H9 (cell line): ENCODE measurements around the gene TCF4. TPM values are rescaled to one million over a fixed set of nuclear protein-coding genes. Genes with fewer than 3 reads are reported as not detected.

Experiments used
- DNase-seq: peaks from one replicate; pipeline ENCODE4 v3.0.0-alpha.2; 2017
- H2AFZ ChIP-seq: one replicate; pipeline ENCODE4 v1.6.1; 2013; ENCODE audit warnings: mild to moderate bottlenecking, low read length, control low read depth, moderate library complexity
- H2AK5ac ChIP-seq: 2 replicates; pipeline ENCODE4 v1.6.1; 2013; ENCODE audit warnings: low read length, control low read depth, mixed read lengths; ENCODE audit not compliant: insufficient read length
- H2BK120ac ChIP-seq: one replicate; pipeline ENCODE4 v1.6.1; 2013; ENCODE audit warnings: low read depth, mild to moderate bottlenecking, low read length, control low read depth, inconsistent platforms; ENCODE audit not compliant: poor library complexity, severe bottlenecking
- H2BK12ac ChIP-seq: 2 replicates; pipeline ENCODE4 v1.6.1; 2013; ENCODE audit warnings: low read length, control low read depth, mixed read lengths, low read depth; ENCODE audit not compliant: insufficient read length
- H2BK15ac ChIP-seq: 2 replicates; pipeline ENCODE4 v1.6.1; 2013; ENCODE audit warnings: low read depth, low read length, control low read depth
- H2BK20ac ChIP-seq: one replicate; pipeline ENCODE4 v1.6.1; 2013; ENCODE audit warnings: low read depth, mild to moderate bottlenecking, low read length, control low read depth, inconsistent platforms; ENCODE audit not compliant: poor library complexity, severe bottlenecking
- H2BK5ac ChIP-seq: 2 replicates; pipeline ENCODE4 v1.6.1; 2013; ENCODE audit warnings: low read length, control low read depth, mixed read lengths; ENCODE audit not compliant: insufficient read length
- H3K14ac ChIP-seq: 2 replicates; pipeline ENCODE4 v1.6.1; 2013; ENCODE audit warnings: low read length, control low read depth; ENCODE audit not compliant: insufficient read depth
- H3K18ac ChIP-seq: 2 replicates; pipeline ENCODE4 v1.6.1; 2013; ENCODE audit warnings: low read depth, mild to moderate bottlenecking, mixed read lengths, low read length, control low read depth; ENCODE audit not compliant: insufficient read length
- H3K23ac ChIP-seq: 2 replicates; pipeline ENCODE4 v1.6.1; 2013; ENCODE audit warnings: low read length, control low read depth, mixed read lengths, low read depth; ENCODE audit not compliant: insufficient read length
- H3K23me2 ChIP-seq: 2 replicates; pipeline ENCODE4 v1.6.1; 2013; ENCODE audit warnings: low read depth, mild to moderate bottlenecking, mixed read lengths, low read length, control low read depth; ENCODE audit not compliant: insufficient read length, poor library complexity, severe bottlenecking
- H3K27ac ChIP-seq: 2 replicates; pipeline ENCODE4 v1.5.1; 2013; ENCODE audit warnings: low read length, control low read depth, mixed read lengths, low read depth; ENCODE audit not compliant: insufficient read length
- H3K27me3 ChIP-seq: 2 replicates; pipeline ENCODE4 v1.6.1; 2013; ENCODE audit warnings: low read length, control low read depth, inconsistent platforms; ENCODE audit not compliant: insufficient read depth
- H3K4ac ChIP-seq: 2 replicates; pipeline ENCODE4 v1.6.1; 2013; ENCODE audit warnings: low read depth, mild to moderate bottlenecking, control low read depth, inconsistent platforms, low read length, moderate library complexity
- H3K4me1 ChIP-seq: 2 replicates; pipeline ENCODE4 v1.6.1; 2013; ENCODE audit warnings: low read length, control low read depth, inconsistent platforms; ENCODE audit not compliant: insufficient read depth
- H3K4me2 ChIP-seq: 2 replicates; pipeline ENCODE4 v1.6.1; 2013; ENCODE audit warnings: low read length, control low read depth, mixed read lengths; ENCODE audit not compliant: insufficient read length, insufficient read depth
- H3K56ac ChIP-seq: 2 replicates; pipeline ENCODE4 v1.6.1; 2013; ENCODE audit warnings: low read depth, mild to moderate bottlenecking, mixed read lengths, low read length, control low read depth; ENCODE audit not compliant: insufficient read length
- H3K79me1 ChIP-seq: 2 replicates; pipeline ENCODE4 v1.6.1; 2013; ENCODE audit warnings: low read depth, mild to moderate bottlenecking, moderate library complexity, low read length, control low read depth, inconsistent platforms; ENCODE audit not compliant: insufficient read depth, poor library complexity, severe bottlenecking
- H3K79me2 ChIP-seq: 2 replicates; pipeline ENCODE4 v1.6.1; 2013; ENCODE audit warnings: low read length, control low read depth, inconsistent platforms; ENCODE audit not compliant: insufficient read depth
- H3K9ac ChIP-seq: 2 replicates; pipeline ENCODE4 v1.6.1; 2013; ENCODE audit warnings: low read length, control low read depth, mixed read lengths; ENCODE audit not compliant: insufficient read length; ENCODE audit errors: extremely low read depth
- H3K9me3 ChIP-seq: one replicate; pipeline ENCODE4 v1.6.1; 2013; ENCODE audit warnings: low read depth, low read length, inconsistent platforms; ENCODE audit not compliant: control insufficient read depth
- H3T11ph ChIP-seq: one replicate; pipeline ENCODE4 v1.6.1; 2013; ENCODE audit warnings: mild to moderate bottlenecking, low read length, control low read depth, inconsistent platforms
- H4K20me1 ChIP-seq: one replicate; pipeline ENCODE4 v1.6.1; 2013; ENCODE audit not compliant: control insufficient read depth, insufficient read length, insufficient read depth
- H4K5ac ChIP-seq: 2 replicates; pipeline ENCODE4 v1.6.1; 2013; ENCODE audit warnings: low read depth, mild to moderate bottlenecking, mixed read lengths, low read length, control low read depth; ENCODE audit not compliant: insufficient read length
- H4K8ac ChIP-seq: replicated peaks from 2 replicates; pipeline ENCODE4 v1.6.1; 2013; ENCODE audit warnings: low read length, control low read depth, mixed read lengths, low read depth; ENCODE audit not compliant: insufficient read length
- H4K91ac ChIP-seq: 2 replicates; pipeline ENCODE4 v1.6.1; 2013; ENCODE audit warnings: low read depth, mild to moderate bottlenecking, moderate library complexity, mixed read lengths, low read length, control low read depth; ENCODE audit not compliant: insufficient read length
- H3K27ac Mint-ChIP-seq, 3 experiments: 2 replicates in 2 of 3; 3 replicates in 1 of 3; pipeline ENCODE4 v1.8.0; 2020 to 2021; ENCODE audit warnings: mixed read lengths in 3 of 3, mild to moderate bottlenecking in 1 of 3, moderate library complexity in 1 of 3
- H3K27me3 Mint-ChIP-seq: 2 replicates; pipeline ENCODE4 v1.8.0; 2021; ENCODE audit warnings: low read depth, mild to moderate bottlenecking, moderate library complexity, mixed read lengths
- H3K36me3 Mint-ChIP-seq, 3 experiments: 2 replicates in 2 of 3; 3 replicates in 1 of 3; pipeline ENCODE4 v1.8.0; 2020 to 2021; ENCODE audit warnings: low read depth in 3 of 3, mixed read lengths in 3 of 3; ENCODE audit not compliant: insufficient read depth in 1 of 3
- H3K4me1 Mint-ChIP-seq, 2 experiments: 2 replicates each; pipeline ENCODE4 v1.8.0; 2020; ENCODE audit warnings: mixed read lengths in 2 of 2
- H3K4me3 Mint-ChIP-seq, 2 experiments: 2 replicates in 1 of 2; 3 replicates in 1 of 2; pipeline ENCODE4 v1.8.0; 2020 to 2021; ENCODE audit warnings: mild to moderate bottlenecking in 2 of 2, mixed read lengths in 2 of 2, moderate library complexity in 1 of 2
- H3K9me3 Mint-ChIP-seq, 2 experiments: 2 replicates in 1 of 2; 3 replicates in 1 of 2; pipeline ENCODE4 v1.8.0; 2020; ENCODE audit warnings: mild to moderate bottlenecking in 2 of 2, mixed read lengths in 2 of 2, moderate library complexity in 1 of 2
- CTCF ChIP-seq: fragments of 200-600 bp; sonication (generic); conservative IDR thresholded peaks from 3 replicates; pipeline ENCODE4 v1.8.0; 2021; ENCODE audit warnings: antibody characterized with exemption, mild to moderate bottlenecking
- WGBS: extraction: QIAGEN DNeasy Blood & Tissue Kit; methylation state at CpG from one replicate; pipeline ENCODE4 v1.1.7; 2013; ENCODE audit warnings: missing lambda C conversion rate, low lambda C conversion rate, mixed read lengths; ENCODE audit not compliant: insufficient read length; ENCODE audit errors: extremely low coverage; 5-methylcytosine and 5-hydroxymethylcytosine counted together
- total RNA-seq: library from RNA; stranded (reverse); gene quantifications from 2 replicates; pipeline ENCODE4 v1.2.1, GENCODE V29; 2021

TCF4 gene
- total RNA-seq, 1 experiment from 2014 or later: 99.4 TPM

- Histone ChIP-seq H4K91ac (no peak overlapping the region), H3T11ph (no peak overlapping the region), H3K4ac (no peak overlapping the region), H4K8ac (no peak overlapping the region), H4K20me1 (no peaks in the 10 kb centered on the region), H3K18ac (no peak overlapping the region), H3K79me2 (0 out of 2 replicates have a peak, but pooled peaks cover 1% of the 10 kb centered on the region), H2BK5ac (no peak overlapping the region), H2BK120ac (no peak overlapping the region), H3K23ac (no peak overlapping the region), H3K79me1 (no peaks in the 10 kb centered on the region), H2BK15ac (no peak overlapping the region), H3K56ac (no peak overlapping the region), H3K27ac (no peak overlapping the region), H3K27me3 (no peaks in the 10 kb centered on the region), H2BK20ac (no peak overlapping the region), H3K14ac (no peak overlapping the region), H3K4me1 (no peaks in the 10 kb centered on the region; the same call in 1 of the 2 replicates), H3K23me2 (peaks cover 11% of the 10 kb centered on the region), H3K9ac (no peak overlapping the region), H2AK5ac (no peak overlapping the region), H2AFZ (no peak overlapping the region), H4K5ac (no peak overlapping the region), H3K9me3 (no peaks in the 10 kb centered on the region), H3K4me2 (no peak overlapping the region), H2BK12ac (no peak overlapping the region)
- no peak for DNase-seq
- no peak for TF ChIP-seq CTCF
- no peaks in the 10 kb centered on the region; a peak in 1 of 7 replicates for H3K36me3 Mint-ChIP-seq
- no CpG with 5 or more reads among the region's 1 CpG for WGBS
- no peaks in the 10 kb centered on the region for H3K27me3 Mint-ChIP-seq
- no peak overlapping the region for H3K27ac Mint-ChIP-seq
- no peaks in the 10 kb centered on the region for H3K9me3 Mint-ChIP-seq
- H3K4me1 Mint-ChIP-seq: peaks cover 2 to 11% of the 10 kb centered on the region in 2 experiments; a peak in 2 of 4 replicates
- H3K4me3 Mint-ChIP-seq: no peak overlapping the region
Observed at GRCh38 chr18:55592106-55592505, 4.1 kb upstream of the TCF4 start.
